Mammary epithelial cell (primary cell): ENCODE results near the gene C8A.

Source experiments
- EZH2 ChIP-seq: IDR thresholded peaks from 2 replicates; pipeline ENCODE4 v1.6.1; 2012; ENCODE audit warnings: low read length, inconsistent platforms, borderline replicate concordance
- TF ChIP-seq, protein P1 (sequence below), 2 donors: IDR thresholded peaks in 1 of 2; conservative IDR thresholded peaks in 1 of 2; 2 replicates each; pipeline ENCODE4 v1.5.1; 2011 to 2012; ENCODE audit warnings: inconsistent platforms in 2 of 2, low read length in 2 of 2, mild to moderate bottlenecking in 2 of 2, control low read depth in 1 of 2, low read depth in 1 of 2; ENCODE audit not compliant: insufficient read depth in 1 of 2; ENCODE audit errors: extremely low read depth in 1 of 2

GRCh38 chr1:56845343-56845742 is 9.3 kb upstream of the C8A start:
- TF ChIP-seq, protein P1, sequence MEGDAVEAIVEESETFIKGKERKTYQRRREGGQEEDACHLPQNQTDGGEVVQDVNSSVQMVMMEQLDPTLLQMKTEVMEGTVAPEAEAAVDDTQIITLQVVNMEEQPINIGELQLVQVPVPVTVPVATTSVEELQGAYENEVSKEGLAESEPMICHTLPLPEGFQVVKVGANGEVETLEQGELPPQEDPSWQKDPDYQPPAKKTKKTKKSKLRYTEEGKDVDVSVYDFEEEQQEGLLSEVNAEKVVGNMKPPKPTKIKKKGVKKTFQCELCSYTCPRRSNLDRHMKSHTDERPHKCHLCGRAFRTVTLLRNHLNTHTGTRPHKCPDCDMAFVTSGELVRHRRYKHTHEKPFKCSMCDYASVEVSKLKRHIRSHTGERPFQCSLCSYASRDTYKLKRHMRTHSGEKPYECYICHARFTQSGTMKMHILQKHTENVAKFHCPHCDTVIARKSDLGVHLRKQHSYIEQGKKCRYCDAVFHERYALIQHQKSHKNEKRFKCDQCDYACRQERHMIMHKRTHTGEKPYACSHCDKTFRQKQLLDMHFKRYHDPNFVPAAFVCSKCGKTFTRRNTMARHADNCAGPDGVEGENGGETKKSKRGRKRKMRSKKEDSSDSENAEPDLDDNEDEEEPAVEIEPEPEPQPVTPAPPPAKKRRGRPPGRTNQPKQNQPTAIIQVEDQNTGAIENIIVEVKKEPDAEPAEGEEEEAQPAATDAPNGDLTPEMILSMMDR (conservative IDR thresholded peaks at IDR 0.05 in 1 of 2, IDR thresholded peaks at IDR 0.05 in 1 of 2; ENCODE audit: extremely low read depth in 1 of 2, insufficient read depth in 1 of 2, low read depth in 1 of 2, low read length in 2 of 2), result no peak
- TF ChIP-seq EZH2, result no peak
